ENCODE data around the gene HOXC13. TPM values are rescaled to one million over a fixed set of nuclear protein-coding genes. Genes with fewer than 3 reads are reported as not detected.

The HOXC13 gene
- polyA plus RNA-seq, 1 donor: not detected

DNA sequence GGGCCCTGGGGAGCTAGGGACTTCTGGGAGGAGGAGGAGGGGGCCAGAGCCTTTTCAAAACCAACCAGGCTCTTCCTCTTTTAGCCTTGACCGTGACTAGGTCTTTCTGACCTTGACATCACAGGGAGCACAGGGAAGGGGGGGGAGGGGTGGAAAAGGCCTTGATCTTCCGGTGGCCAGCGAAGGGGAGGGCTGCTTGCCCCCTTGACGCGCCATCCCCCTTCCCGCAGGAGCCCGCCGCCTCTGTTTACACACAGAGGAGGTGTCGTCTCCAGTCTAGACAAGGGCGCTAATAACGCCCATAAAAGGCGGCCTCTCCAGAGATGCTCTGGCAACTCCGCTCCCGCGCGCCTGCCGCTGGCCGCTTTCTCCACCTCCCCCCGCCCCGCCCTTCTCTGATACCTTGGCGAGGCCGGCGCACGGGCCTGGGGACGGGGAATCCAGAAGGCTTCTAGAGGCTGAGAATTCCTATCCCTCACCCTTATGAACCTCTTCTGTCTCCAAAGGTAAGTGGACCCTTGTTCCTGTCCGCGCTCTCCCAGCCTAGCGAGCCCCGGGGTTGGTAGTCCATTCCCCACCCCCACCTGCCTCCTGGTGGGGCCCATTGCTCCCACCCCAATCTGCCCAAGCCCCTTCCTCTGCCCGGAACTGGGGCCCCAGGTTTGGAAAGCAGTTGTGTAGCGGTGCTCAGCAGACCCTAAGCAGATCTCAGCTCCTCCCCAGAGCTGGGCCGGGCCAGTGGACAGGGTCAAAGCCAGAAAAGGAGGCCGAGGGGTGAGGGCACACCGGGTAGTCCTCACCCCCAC, 11.2 kb downstream of the HOXC13 start:
- Histone ChIP-seq H3K27ac (ENCODE audit: low read length) (no peak overlapping the region), H3K36me3 (ENCODE audit: control insufficient read depth, insufficient read depth, low read length) (no peaks in the 10 kb centered on the region), H3K4me3 (ENCODE audit: low read length) (no peak overlapping the region), H3K27me3 (ENCODE audit: control insufficient read depth, insufficient read depth, low read length) (peaks cover 99% of the 10 kb centered on the region), H3K9me3 (ENCODE audit: control insufficient read depth, low read depth, low read length) (peaks cover 14% of the 10 kb centered on the region), H3K4me1 (ENCODE audit: control insufficient read depth, insufficient read depth, low read length) (no peaks in the 10 kb centered on the region)
- no peak for DNase-seq
- WGBS (ENCODE audit: insufficient coverage, low lambda C conversion rate): no CpG with 5 or more reads among the region's 34 CpGs

DNA sequence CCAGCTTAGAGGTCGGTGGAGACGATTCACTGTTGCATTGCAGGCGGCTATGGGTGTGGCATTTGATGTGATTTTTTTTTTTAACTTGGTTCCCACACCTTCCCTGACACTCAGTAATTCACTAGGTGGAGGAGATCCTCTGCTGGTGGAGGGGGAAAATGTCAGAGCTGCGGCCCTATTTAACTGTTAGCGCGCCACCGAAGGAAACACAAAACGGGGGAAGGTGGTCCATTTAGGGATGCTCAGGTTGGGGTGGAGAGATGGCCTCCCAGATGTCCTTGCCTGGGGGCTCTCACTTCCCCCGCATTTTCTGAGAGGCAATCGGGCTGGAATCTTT, 11.8 kb downstream of the HOXC13 start:
- no peaks in the 10 kb centered on the region for H3K4me1 ChIP-seq (ENCODE audit: control insufficient read depth, insufficient read depth, low read length)
- peaks cover 98% of the 10 kb centered on the region for H3K27me3 ChIP-seq (ENCODE audit: control insufficient read depth, insufficient read depth, low read length)
- H3K27ac ChIP-seq (ENCODE audit: low read length): no peak overlapping the region
- H3K9me3 ChIP-seq (ENCODE audit: control insufficient read depth, low read depth, low read length): peaks cover 18% of the 10 kb centered on the region
- WGBS (ENCODE audit: insufficient coverage, low lambda C conversion rate): no CpG with 5 or more reads among the region's 10 CpGs
- no peaks in the 10 kb centered on the region for H3K36me3 ChIP-seq (ENCODE audit: control insufficient read depth, insufficient read depth, low read length)
- DNase-seq: no peak
- H3K4me3 ChIP-seq (ENCODE audit: low read length): no peak overlapping the region

DNA sequence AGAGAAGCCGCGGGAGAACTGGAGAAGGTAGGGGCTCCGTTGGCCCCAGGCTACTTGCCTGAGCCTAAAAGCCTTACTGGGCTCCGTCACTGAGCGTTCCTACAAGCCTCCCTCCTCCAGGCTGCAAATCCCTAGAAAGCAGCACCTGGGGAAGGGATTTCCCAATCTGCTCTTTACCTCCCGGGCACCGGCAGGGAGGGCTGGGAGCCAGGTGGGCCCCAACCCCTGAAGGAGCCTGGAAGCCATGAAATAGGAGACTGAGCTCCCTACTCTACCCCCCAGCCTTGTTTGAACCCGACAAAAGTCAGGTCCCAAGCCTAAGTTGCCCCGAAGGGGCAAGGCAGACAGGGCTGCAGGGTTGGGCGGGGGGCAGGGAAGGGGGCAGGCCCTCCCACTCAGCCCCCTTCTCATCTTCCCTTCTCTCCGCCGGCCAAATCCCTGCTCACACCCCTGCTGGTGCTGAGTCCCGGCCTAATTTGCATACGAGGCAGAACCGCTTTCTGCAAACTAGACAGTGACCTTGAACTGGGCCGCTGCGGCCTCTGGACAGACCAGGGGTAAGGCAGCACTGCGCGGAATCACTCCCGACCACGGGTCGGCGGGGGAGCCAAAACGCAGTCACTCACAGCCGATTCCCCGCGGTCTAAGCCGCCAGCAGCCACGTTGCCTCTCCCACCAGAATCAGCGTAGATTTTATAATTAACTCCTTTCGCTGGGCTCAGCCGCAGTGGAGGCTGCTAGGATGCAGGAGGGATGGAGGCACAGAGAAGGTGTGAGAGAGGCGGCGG, 12.4 kb downstream of the HOXC13 start:
- Histone ChIP-seq H3K36me3 (ENCODE audit: control insufficient read depth, insufficient read depth, low read length) (no peaks in the 10 kb centered on the region), H3K9me3 (ENCODE audit: control insufficient read depth, low read depth, low read length) (peaks cover 20% of the 10 kb centered on the region), H3K4me1 (ENCODE audit: control insufficient read depth, insufficient read depth, low read length) (no peaks in the 10 kb centered on the region), H3K4me3 (ENCODE audit: low read length) (no peak overlapping the region), H3K27me3 (ENCODE audit: control insufficient read depth, insufficient read depth, low read length) (peaks cover 98% of the 10 kb centered on the region), H3K27ac (ENCODE audit: low read length) (no peak overlapping the region)
- no CpG with 5 or more reads among the region's 34 CpGs for WGBS (ENCODE audit: insufficient coverage, low lambda C conversion rate)
- DNase-seq: no peak

DNA sequence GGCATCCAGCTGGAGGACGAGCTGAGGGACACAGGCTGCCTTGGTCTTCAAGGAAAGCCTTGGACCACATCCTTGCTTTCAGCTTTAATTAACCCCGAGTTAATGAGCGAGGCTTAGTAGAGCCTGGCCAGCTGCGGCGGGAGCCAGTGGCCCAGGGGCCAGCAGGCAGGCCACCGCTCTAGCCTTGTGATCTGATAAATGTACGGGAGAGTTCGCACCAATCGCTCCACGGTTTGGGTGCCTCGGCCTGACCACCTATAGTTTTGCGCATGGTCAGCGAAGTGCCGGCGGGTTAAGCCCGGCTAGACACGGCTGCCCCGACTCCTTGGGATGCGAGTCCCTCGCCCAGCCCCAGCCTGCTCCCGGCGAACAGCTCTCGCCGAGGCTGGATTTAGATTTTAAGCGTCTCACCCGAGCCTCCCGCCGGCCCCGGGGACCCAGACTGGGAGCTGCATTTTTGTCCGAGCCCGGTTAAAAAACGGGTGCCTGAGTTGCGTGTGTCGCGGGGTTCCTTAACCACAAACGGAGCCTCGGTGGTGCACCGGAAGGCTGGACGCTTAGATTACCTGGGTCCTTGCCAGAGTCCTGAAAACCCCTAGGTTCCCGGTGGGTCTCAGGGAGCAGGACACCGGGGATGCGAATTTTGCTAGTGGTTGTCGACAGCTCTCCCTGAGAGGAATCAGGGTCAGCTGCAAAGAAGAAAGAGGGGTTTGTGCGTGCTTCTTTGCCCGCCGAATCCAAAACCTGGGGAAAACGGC, 13.1 kb downstream of the HOXC13 start:
- no peaks in the 10 kb centered on the region for H3K4me1 ChIP-seq (ENCODE audit: control insufficient read depth, insufficient read depth, low read length)
- no CpG with 5 or more reads among the region's 47 CpGs for WGBS (ENCODE audit: insufficient coverage, low lambda C conversion rate)
- no peaks in the 10 kb centered on the region for H3K36me3 ChIP-seq (ENCODE audit: control insufficient read depth, insufficient read depth, low read length)
- H3K9me3 ChIP-seq (ENCODE audit: control insufficient read depth, low read depth, low read length): peaks cover 20% of the 10 kb centered on the region
- no peak overlapping the region for H3K4me3 ChIP-seq (ENCODE audit: low read length)
- no peak for DNase-seq
- H3K27me3 ChIP-seq (ENCODE audit: control insufficient read depth, insufficient read depth, low read length): peaks cover 98% of the 10 kb centered on the region
- no peak overlapping the region for H3K27ac ChIP-seq (ENCODE audit: low read length)

DNA sequence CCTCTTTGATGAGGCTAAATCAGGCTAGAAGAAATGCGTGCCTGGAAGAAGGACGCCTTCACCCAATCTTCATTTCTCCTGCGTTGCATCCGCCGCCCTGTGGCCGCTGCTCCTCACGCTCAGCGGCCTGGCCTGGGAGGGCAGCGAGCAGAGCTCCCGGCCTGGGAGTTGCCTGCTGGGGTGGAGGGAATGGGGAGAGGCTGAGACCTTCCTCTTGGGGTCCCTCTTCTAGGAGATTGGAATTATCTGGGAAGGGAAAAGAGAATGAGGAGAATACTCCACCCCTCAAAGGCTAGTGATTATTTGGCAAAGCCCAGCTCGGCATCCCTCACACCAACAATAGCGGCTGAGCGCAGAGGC, 13.7 kb downstream of the HOXC13 start:
- DNase-seq: no peak
- peaks cover 20% of the 10 kb centered on the region for H3K9me3 ChIP-seq (ENCODE audit: control insufficient read depth, low read depth, low read length)
- H3K4me3 ChIP-seq (ENCODE audit: low read length): no peak overlapping the region
- peaks cover 99% of the 10 kb centered on the region for H3K27me3 ChIP-seq (ENCODE audit: control insufficient read depth, insufficient read depth, low read length)
- no peaks in the 10 kb centered on the region for H3K4me1 ChIP-seq (ENCODE audit: control insufficient read depth, insufficient read depth, low read length)
- no CpG with 5 or more reads among the region's 13 CpGs for WGBS (ENCODE audit: insufficient coverage, low lambda C conversion rate)
- H3K27ac ChIP-seq (ENCODE audit: low read length): no peak overlapping the region
- no peaks in the 10 kb centered on the region for H3K36me3 ChIP-seq (ENCODE audit: control insufficient read depth, insufficient read depth, low read length)

DNA sequence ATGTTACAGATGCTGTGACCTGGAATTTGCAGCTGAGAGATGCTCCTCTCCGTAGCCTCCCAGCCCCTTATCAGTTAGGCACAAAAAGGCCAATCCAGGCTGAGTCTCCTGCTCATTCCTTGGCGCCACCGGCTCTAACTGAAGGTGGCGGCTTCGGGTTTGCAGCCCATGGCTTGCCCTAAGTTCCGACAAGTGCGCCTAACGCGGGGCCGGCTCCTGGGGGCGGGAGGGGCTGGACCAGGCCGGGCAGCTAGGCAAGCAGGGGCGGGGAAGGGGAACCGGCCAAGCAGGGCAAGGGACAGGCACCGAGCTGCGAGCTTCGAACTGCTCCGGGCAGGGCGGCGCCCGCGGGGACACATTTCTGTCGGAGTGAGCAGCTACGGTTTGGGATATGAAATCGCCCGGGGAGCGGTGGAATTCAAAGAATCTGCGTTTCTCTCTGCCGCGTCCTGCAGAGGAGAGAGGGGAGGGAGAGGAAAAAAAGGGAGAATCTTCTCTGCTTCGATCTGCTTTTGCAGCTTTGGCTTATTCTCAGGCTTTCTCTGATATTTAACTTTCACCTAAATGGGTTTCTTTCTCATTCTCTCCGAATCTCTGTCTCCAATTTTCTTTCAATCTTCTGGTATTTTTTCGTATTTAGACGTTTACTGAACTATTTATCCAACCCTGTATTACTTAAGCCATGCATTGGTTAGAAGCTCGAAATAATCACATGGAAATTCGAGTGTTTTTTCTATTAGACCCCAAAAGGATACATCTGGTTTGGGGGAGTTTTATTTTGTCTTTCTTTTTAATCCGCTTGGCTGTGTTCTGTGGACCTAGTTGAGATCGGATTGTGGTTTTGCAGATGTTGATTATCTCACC, 14.5 kb downstream of the HOXC13 start:
- H3K36me3 ChIP-seq (ENCODE audit: control insufficient read depth, insufficient read depth, low read length): no peaks in the 10 kb centered on the region
- WGBS (ENCODE audit: insufficient coverage, low lambda C conversion rate): 11% methylated on average over 8 of the region's 38 CpGs
- H3K9me3 ChIP-seq (ENCODE audit: control insufficient read depth, low read depth, low read length): peaks cover 20% of the 10 kb centered on the region
- DNase-seq: no peak
- peaks cover 99% of the 10 kb centered on the region for H3K27me3 ChIP-seq (ENCODE audit: control insufficient read depth, insufficient read depth, low read length)
- H3K4me1 ChIP-seq (ENCODE audit: control insufficient read depth, insufficient read depth, low read length): no peaks in the 10 kb centered on the region
- H3K4me3 ChIP-seq (ENCODE audit: low read length): no peak overlapping the region
- H3K27ac ChIP-seq (ENCODE audit: low read length): no peak overlapping the region

DNA sequence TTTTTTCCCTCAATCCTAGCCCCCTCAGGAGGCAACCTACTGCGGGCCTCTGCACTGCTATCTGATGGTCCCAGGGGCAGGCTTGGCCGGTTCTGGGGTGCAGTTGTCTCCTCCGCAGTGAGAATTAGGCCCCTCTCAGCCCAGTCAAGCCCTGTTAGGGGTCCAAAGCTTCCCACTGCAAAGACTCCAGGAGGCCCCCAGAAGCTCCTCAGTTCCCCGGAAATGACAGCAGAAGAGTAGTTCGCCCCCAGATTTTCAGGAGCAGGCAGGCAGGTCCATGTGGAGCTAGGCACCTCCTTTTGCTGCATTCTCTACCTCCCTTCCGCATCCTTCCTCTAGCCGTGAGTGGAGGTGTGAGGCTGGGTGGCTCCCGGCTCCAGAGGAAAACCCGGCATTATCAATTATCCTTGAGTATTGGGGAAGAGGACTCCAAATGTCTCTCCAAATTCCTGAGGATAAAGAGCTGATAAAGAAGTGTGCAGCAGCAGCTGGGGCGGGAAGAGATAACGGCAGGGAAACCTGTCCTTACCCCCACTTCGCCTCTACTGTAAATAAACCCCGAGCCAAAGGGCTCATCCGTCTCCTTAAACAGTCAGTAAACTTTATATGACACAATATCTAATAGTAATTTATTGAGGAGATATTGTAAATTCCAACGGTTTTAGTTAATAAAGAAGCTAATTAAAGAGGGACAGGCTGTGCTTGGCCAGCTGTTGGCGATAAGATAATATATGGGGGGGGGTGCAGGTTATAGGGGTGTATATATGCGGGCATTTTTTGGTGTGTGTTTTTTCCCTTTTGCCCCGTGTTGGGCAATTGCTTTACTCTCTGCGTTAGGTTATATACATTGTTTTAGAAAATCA, 15.4 kb downstream of the HOXC13 start:
- H3K36me3 ChIP-seq (ENCODE audit: control insufficient read depth, insufficient read depth, low read length): no peaks in the 10 kb centered on the region
- H3K4me3 ChIP-seq (ENCODE audit: low read length): no peak overlapping the region
- H3K27me3 ChIP-seq (ENCODE audit: control insufficient read depth, insufficient read depth, low read length): peaks cover 99% of the 10 kb centered on the region
- H3K4me1 ChIP-seq (ENCODE audit: control insufficient read depth, insufficient read depth, low read length): no peaks in the 10 kb centered on the region
- WGBS (ENCODE audit: insufficient coverage, low lambda C conversion rate): 0% methylated on average over 4 of the region's 19 CpGs
- no peak overlapping the region for H3K27ac ChIP-seq (ENCODE audit: low read length)
- peaks cover 20% of the 10 kb centered on the region for H3K9me3 ChIP-seq (ENCODE audit: control insufficient read depth, low read depth, low read length)
- DNase-seq: no peak

DNA sequence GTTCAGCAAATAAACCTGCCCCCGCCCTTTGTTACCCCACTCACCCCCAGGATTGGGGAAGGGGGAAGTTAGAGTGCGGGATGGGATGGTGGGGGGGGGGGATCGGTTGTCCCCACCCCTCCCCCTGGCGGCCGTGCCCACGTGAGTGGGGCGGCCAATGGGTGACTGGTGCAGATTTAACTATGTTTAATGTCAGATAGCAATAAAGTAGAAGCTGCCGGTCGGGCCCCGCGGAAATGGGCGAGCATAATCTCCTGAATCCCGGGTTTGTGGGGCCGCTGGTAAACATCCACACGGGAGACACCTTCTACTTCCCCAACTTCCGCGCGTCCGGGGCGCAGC, 16.0 kb downstream of the HOXC13 start, which contains the start of gene HOXC12:
HOXC12 (plus strand) TSS at position 210 of the 342 bp plus-strand sequence; CDS start at position 237, 27 bp downstream.
- WGBS (ENCODE audit: insufficient coverage, low lambda C conversion rate): no CpG with 5 or more reads among the region's 20 CpGs
- H3K4me1 ChIP-seq (ENCODE audit: control insufficient read depth, insufficient read depth, low read length): no peaks in the 10 kb centered on the region

DNA sequence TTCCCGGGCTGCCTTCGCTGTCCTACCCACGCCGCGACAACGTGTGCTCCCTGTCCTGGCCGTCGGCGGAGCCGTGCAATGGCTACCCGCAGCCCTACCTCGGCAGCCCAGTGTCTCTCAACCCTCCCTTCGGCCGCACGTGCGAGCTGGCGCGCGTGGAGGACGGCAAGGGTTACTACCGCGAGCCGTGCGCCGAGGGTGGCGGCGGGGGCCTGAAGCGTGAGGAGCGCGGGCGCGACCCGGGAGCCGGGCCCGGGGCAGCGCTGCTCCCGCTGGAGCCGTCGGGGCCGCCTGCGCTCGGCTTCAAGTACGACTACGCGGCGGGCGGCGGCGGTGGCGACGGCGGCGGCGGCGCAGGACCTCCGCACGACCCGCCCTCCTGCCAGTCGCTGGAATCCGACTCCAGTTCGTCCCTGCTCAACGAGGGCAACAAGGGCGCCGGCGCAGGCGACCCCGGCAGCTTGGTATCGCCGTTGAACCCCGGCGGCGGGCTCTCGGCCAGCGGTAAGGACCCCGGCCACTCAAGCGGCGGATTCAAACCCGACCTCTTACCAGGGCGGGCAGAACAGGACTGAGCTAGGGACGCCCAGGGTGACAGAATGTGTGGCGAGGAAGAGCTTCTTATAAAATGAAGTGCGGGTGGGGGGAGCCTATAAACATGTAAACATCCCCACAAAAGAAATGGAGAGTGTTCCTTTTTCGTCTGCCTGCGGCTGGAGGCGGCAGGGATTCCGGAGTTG, 16.6 kb downstream of the HOXC13 start:
- H3K27me3 ChIP-seq (ENCODE audit: control insufficient read depth, insufficient read depth, low read length): peaks cover 99% of the 10 kb centered on the region
- no peak for DNase-seq
- H3K27ac ChIP-seq (ENCODE audit: low read length): no peak overlapping the region
- H3K4me1 ChIP-seq (ENCODE audit: control insufficient read depth, insufficient read depth, low read length): no peaks in the 10 kb centered on the region
- peaks cover 16% of the 10 kb centered on the region for H3K9me3 ChIP-seq (ENCODE audit: control insufficient read depth, low read depth, low read length)
- H3K4me3 ChIP-seq (ENCODE audit: low read length): no peak overlapping the region
- H3K36me3 ChIP-seq (ENCODE audit: control insufficient read depth, insufficient read depth, low read length): no peaks in the 10 kb centered on the region
- WGBS (ENCODE audit: insufficient coverage, low lambda C conversion rate): no CpG with 5 or more reads among the region's 86 CpGs

More for the DNA sequence above, 16.0 kb downstream of the HOXC13 start, which contains the start of gene HOXC12:
- no peak within 1 kb of the TSS for H3K4me3 ChIP-seq (ENCODE audit: low read length)
- no peak within 1 kb of the TSS for H3K27ac ChIP-seq (ENCODE audit: low read length)
- H3K36me3 ChIP-seq (ENCODE audit: control insufficient read depth, insufficient read depth, low read length): no peaks in the 10 kb centered on the region
- no peak for DNase-seq
- peaks cover 99% of the 10 kb centered on the region for H3K27me3 ChIP-seq (ENCODE audit: control insufficient read depth, insufficient read depth, low read length)
- H3K9me3 ChIP-seq (ENCODE audit: control insufficient read depth, low read depth, low read length): peaks cover 20% of the 10 kb centered on the region
